AG10803 (cell line): ENCODE results near the gene ERMARD.

Experiments
- DNase-seq: peaks from one replicate; pipeline ENCODE4 v3.0.0; 2010; ENCODE audit warnings: low read depth
- H3K4me3 ChIP-seq: 2 replicates; pipeline ENCODE4 v1.5.1; 2011; ENCODE audit warnings: mild to moderate bottlenecking, low read length, control low read depth
- TF ChIP-seq, protein P1 (sequence below): conservative IDR thresholded peaks from 2 replicates; pipeline ENCODE4 v1.5.1; 2011; ENCODE audit warnings: mild to moderate bottlenecking, low read length, control low read depth, inconsistent platforms

Gene ERMARD

DNA sequence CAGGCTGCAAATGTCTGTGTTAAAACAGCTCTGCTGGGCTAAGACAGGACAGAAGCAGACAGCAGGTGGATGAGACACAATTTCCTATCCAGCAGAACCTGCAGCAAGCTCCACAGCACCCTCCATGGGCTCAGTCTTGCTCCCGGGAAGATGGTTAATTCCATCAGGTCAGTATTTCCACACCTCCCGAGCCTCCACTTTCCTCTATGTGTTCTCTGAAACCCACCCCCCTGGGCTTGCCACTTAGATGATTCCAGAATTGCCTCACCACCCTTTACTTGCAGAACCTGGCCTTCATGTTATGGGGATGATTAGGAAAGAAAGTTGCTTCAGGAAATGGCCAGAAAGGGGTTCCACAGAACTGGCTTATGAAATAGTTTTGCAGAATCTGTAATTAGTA is 43.8 kb downstream of the ERMARD start:
- H3K4me3 ChIP-seq: no peak overlapping the region
- no peak for DNase-seq
- TF ChIP-seq, protein P1, sequence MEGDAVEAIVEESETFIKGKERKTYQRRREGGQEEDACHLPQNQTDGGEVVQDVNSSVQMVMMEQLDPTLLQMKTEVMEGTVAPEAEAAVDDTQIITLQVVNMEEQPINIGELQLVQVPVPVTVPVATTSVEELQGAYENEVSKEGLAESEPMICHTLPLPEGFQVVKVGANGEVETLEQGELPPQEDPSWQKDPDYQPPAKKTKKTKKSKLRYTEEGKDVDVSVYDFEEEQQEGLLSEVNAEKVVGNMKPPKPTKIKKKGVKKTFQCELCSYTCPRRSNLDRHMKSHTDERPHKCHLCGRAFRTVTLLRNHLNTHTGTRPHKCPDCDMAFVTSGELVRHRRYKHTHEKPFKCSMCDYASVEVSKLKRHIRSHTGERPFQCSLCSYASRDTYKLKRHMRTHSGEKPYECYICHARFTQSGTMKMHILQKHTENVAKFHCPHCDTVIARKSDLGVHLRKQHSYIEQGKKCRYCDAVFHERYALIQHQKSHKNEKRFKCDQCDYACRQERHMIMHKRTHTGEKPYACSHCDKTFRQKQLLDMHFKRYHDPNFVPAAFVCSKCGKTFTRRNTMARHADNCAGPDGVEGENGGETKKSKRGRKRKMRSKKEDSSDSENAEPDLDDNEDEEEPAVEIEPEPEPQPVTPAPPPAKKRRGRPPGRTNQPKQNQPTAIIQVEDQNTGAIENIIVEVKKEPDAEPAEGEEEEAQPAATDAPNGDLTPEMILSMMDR: no peak

DNA sequence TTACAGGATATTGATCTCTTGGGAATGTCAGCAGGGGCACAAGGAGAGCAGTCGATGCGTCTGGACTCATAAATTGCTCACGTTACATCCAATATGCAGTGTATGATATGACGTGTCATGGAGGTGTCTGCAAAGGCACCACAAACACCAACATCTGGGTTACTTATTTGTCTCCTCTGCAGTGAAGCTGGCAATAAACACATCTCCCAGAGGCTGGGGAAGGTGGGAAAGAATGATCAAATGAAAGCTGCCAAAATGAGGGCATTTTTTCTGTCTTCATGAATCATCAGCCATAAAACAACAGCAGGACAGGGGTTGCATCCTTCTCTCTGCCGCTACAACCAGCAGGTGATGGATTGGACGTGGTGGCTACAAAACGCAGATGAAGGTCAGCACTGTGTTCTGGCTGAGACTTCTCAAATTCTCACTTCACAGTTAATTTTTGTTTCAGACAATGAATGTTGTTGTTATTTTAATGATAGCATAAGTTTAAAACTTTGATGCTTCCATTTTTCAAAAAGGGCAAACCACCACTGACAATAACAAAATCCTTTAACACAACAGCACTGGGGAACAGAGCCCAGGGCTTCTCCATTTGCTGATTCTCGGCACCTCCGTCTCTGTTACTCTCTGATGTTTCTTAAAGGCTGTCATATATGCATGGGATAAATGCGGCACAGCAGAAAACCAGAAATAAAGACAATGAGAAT is 47.5 kb downstream of the ERMARD start:
- TF ChIP-seq, protein P1: no peak
- H3K4me3 ChIP-seq: no peak overlapping the region
- no peak for DNase-seq

DNA sequence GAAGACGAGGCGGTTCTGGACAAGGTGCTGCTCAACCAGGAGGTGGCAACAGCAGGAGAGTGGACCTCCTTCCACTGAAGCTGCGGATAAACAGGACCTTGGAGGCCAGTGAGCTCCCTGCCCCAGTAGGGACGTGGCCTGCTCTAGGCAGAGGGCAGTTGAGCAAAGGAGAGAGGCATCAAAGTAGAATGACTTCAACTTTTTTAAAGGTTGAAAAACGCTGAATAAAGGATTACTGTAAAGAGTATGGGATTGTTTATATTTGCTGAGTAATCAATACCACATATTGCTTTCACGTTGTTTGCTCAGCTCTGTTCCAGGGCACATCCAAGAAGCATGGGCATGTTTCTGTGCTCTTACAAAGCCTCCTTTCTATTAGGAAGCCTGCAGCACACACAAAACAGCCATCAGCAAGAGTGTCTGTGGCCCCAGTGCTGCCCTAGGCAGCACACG is 48.1 kb downstream of the ERMARD start:
- TF ChIP-seq, protein P1: no peak
- H3K4me3 ChIP-seq: no peak overlapping the region
- no peak for DNase-seq

DNA sequence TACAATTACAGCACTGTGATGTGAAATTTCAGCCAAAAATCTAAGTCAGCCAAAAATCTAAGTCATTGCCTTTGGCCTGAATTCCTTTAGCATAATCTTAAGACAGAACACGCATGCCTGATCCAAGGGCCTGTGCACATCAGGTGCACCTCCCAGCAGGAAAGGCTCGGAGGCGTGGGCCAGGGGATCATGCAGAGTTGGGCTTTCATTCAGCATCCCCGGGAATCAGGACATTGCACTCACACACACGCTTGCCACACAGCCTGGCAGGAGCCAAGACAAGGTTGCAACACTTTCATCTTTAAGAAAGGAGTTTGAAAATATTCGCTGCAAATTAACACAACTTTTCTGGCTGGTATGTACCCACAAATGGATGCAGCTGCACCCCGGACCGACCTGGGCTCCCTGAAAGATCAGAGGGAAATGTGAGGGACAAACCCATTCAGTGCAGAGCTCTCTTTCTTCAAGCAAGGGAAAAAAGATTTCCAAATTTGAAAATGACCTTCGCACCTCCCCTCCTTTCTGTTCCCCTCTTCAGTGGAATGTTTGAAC is 48.8 kb downstream of the ERMARD start:
- TF ChIP-seq, protein P1: no peak

DNA sequence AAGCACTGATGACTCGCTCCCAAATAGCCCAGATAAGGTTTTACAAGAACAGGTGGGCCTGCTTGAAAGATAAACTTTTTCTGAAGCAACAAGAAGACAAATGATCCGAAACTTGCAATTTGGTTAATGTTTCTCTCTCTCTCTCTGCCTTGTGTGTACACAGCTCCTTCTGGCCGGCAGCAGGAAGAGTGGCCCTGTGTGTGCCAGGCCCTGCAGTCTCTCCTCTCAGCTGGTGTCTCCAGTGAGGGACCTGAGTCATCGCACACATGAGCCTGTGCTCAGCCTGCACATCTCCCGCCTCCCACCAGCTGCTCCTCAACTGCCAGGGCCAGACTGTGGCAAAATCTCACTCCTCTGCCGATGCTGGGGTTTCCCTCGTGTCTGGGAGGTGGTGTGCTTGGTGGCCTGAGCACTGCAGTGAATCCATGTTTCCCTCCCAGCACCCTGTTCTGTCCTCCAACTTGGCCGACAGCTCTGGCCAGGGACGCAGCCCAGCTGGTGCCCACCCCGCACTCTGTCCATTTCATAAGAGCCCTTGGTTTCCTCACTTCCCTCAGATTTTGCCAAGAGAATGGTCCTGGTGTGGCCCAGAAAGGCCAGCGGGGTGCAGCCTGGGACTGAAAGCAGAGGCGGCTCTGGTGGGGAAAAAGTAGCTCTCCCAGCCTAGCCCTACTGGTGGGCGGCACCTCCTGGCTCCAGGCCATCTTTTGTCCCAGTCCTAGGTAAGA is 49.4 kb downstream of the ERMARD start:
- no peak overlapping the region for H3K4me3 ChIP-seq
- TF ChIP-seq, protein P1: no peak
- DNase-seq: peak; percentile 71

More for the DNA sequence above, 48.8 kb downstream of the ERMARD start:
- no peak overlapping the region for H3K4me3 ChIP-seq
- DNase-seq: peak; percentile 11

DNA sequence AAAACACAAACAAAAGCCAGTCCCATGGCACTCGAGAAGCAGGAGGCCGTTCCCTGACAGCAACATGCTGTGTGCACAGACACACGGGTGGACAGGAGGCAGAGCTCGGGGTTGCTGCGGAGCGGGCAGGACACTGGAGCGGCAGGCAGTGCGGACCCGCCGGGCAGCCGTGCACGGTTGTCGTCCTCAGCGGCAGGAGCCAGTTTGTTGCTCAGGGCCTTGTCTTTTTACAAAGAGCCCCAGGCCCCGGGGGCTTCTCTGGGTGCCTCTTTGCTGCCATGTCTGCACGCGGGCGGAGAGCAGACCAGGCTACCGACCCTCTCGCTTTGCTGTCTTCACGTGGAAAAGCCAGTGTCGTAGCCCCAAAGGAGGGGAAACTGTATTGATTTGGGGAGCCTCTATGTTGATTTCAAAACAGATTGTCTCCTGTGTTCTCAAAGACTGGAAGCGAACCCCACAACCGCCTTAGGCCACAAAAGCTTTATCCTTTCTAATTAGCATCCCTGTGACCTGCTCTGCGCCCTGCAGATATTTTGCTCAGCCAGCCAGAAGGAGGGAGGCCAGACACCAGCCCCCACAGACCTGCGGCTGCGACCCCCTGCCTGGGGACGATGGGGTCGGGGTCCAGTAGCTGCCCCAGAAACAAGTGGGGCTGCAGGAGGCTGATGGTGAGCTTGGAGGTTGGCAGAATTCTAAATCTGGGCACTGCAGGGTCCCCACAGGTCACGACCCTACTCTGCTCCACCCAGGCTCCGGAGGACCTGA is 50.2 kb downstream of the ERMARD start:
- no peak for DNase-seq
- no peak overlapping the region for H3K4me3 ChIP-seq
- TF ChIP-seq, protein P1: no peak
